ENCODE measurements around the gene DNAJC21. TPM values are rescaled to one million over a fixed set of nuclear protein-coding genes. Genes with fewer than 3 reads are reported as not detected.
A peak's percentile ranks its signal among the peaks of the same experiment; 100 is the strongest.

DNAJC21 gene
- total and polyA plus RNA-seq, 11 donors: 35.7 to 60.1 (median 48.9) TPM

DNA sequence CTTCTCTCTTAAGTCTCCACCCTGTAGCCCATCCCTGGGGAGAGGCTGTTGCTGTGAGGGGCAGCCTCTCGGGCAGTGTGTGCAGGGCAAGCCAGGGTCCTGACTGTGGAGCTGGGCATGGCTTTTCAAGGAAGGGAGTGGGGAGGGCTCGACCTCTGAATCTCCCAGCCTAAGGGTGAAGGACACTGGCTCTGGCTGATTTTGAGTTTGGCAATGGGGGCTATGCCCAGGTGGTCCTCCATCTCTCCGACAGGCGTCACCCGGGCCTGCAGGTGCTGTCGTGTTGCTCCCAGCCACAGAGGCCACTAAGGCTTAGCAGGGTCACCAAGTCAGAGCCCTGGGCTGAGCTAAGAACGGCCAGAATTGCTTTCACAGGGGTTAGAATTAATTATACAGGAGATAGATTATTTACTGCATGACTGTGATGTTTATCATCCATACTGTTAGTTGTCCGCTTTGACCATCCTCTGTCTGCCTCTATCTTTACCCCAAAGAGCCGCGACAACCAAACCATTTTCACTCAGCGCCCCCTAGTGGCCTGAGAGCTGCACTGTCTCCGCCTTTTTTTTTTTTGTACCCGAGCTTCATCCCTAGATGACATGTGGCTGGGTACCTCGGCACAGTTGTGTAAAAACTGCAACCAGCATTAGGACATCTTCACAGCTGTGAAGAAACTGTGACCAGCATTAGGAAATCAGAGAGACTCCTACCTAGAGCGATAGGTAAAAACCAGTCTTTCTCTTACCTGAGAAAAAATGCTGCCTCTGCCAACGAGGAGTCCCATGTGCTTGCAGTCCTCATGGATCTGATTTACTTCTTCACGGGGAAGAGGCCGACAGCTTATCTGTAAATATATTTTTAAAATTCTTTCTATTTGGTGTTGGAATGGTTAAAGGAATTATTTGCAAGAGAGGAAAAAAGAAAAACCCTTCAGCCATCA, 73.9 kb downstream of the DNAJC21 start:
- no peaks in the 10 kb centered on the region for H3K4me1 ChIP-seq
- TF ChIP-seq, protein P1, sequence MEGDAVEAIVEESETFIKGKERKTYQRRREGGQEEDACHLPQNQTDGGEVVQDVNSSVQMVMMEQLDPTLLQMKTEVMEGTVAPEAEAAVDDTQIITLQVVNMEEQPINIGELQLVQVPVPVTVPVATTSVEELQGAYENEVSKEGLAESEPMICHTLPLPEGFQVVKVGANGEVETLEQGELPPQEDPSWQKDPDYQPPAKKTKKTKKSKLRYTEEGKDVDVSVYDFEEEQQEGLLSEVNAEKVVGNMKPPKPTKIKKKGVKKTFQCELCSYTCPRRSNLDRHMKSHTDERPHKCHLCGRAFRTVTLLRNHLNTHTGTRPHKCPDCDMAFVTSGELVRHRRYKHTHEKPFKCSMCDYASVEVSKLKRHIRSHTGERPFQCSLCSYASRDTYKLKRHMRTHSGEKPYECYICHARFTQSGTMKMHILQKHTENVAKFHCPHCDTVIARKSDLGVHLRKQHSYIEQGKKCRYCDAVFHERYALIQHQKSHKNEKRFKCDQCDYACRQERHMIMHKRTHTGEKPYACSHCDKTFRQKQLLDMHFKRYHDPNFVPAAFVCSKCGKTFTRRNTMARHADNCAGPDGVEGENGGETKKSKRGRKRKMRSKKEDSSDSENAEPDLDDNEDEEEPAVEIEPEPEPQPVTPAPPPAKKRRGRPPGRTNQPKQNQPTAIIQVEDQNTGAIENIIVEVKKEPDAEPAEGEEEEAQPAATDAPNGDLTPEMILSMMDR (IDR thresholded peaks at IDR 0.05): peak; percentile 72 to 91 (median 82)
- no peak for TF ChIP-seq POLR2A (IDR thresholded peaks at IDR 0.05)
- intact Hi-C loops (cut with DNase I): loop anchor here in 8 of 10 donors (5.0 to 10.0 kb wide), 6 partner anchors 41 to 531 kb away; no protein-coding TSS in a partner anchor
- peaks cover 0 to 4% (median 0%) of the 10 kb centered on the region in 12 donors for H3K9me3 ChIP-seq
- ATAC-seq (peak in 3 of 4 donors; percentile 50 to 66 (median 55)), DNase-seq (peak in 4 of 5 donors; percentile 28 to 49 (median 36))
- no peak overlapping the region for H3K4me3 ChIP-seq
- H3K36me3 ChIP-seq: no peaks in the 10 kb centered on the region
- WGBS, 4 donors: 45 to 50% (median 47%) methylated on average over 18 of the region's 18 CpGs
- peaks cover 0 to 19% (median 6%) of the 10 kb centered on the region in 9 donors for H3K27me3 ChIP-seq
- H3K27ac ChIP-seq: no peak overlapping the region

DNA sequence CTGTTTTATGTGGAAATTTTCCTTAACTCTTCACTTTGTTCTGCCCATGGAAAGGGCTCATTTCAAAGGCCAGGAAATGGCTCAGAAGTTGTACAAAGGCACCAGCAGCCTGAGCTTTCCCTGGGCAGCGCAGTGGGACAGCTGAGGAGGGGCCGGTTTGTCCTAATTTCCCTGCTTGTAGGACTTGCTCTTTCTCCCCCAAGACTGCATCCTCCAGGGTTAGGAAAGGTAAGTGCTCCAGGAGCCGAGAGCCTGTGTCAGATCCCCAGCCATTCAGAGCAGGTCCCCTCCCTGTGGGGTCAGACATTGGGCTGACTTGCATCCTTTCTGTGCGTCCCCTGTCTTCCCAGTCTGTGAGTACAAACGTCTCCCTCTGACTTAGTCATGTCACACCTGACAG, 74.8 kb downstream of the DNAJC21 start:
- no peak overlapping the region for H3K27ac ChIP-seq
- peaks cover 0 to 19% (median 6%) of the 10 kb centered on the region in 9 donors for H3K27me3 ChIP-seq
- TF ChIP-seq, protein P1 (IDR thresholded peaks at IDR 0.05): no peak
- no peak for TF ChIP-seq POLR2A (IDR thresholded peaks at IDR 0.05)
- H3K36me3 ChIP-seq: no peaks in the 10 kb centered on the region
- intact Hi-C loops (cut with DNase I): loop anchor here in 8 of 10 donors (5.0 to 10.0 kb wide), 6 partner anchors 42 to 532 kb away; no protein-coding TSS in a partner anchor
- H3K9me3 ChIP-seq: peaks cover 0 to 4% (median 0%) of the 10 kb centered on the region in 12 donors
- no peaks in the 10 kb centered on the region for H3K4me1 ChIP-seq
- 62 to 75% (median 71%) methylated on average over 5 of the region's 5 CpGs for WGBS, 4 donors
- no peak overlapping the region for H3K4me3 ChIP-seq
- DNase-seq: no peak
- ATAC-seq: no peak

DNA sequence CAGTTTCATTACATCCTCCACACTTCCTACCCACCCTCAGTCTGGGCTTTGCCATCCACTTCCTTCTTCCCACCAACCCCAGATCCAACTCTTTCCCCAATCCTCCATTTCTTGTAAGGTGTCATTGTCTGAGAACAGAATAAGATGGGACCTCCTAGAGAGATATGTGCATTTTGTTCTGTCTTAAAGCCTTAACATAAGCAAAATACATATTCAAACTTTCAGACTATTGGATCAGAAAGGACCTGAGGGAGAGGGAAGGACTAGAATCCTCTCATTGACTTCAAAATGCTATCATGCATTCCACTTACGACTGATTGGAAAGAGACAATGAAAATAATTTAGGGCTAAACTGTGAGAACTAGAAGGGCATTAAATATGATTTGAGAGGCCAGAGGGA, 75.4 kb downstream of the DNAJC21 start:
- H3K27ac ChIP-seq: no peak overlapping the region
- H3K27me3 ChIP-seq: peaks cover 0 to 19% (median 6%) of the 10 kb centered on the region in 9 donors
- WGBS, 4 donors: 81 to 94% (median 86%) methylated on average over 1 of the region's 1 CpG
- DNase-seq (no peak), ATAC-seq (no peak)
- H3K9me3 ChIP-seq: peaks cover 0 to 4% (median 0%) of the 10 kb centered on the region in 12 donors
- intact Hi-C loops (cut with DNase I): loop anchor here in 8 of 10 donors (5.0 to 10.0 kb wide), 6 partner anchors 42 to 532 kb away; no protein-coding TSS in a partner anchor
- TF ChIP-seq, protein P1 (IDR thresholded peaks at IDR 0.05): no peak
- no peak for TF ChIP-seq POLR2A (IDR thresholded peaks at IDR 0.05)
- H3K36me3 ChIP-seq: no peaks in the 10 kb centered on the region
- H3K4me3 ChIP-seq: no peak overlapping the region
- H3K4me1 ChIP-seq: no peaks in the 10 kb centered on the region

Other genes starting within 250 kb of the DNAJC21 start
- gene TTC23L, start 90.4 kb upstream of the DNAJC21 start, total RNA-seq: under 1 TPM in 1 of 9 donors, not detected in 8; 0.69 TPM
- under 1 TPM in 1 of 2 donors, not detected in 1; 0.06 TPM for gene TTC23L, start 90.4 kb upstream of the DNAJC21 start, polyA plus RNA-seq
- 10 to 100 TPM; 12.8 to 29.6 (median 22.7) TPM for gene RAD1, start 14.1 kb upstream of the DNAJC21 start, total RNA-seq
- gene RAD1, start 14.1 kb upstream of the DNAJC21 start, polyA plus RNA-seq: 10 to 100 TPM; 18.7 to 23.9 TPM
- 10 to 100 TPM; 10.5 to 19.6 (median 14.5) TPM for gene BRIX1, start 13.8 kb upstream of the DNAJC21 start, total RNA-seq
- 10 to 100 TPM; 10.2 to 14.9 TPM for gene BRIX1, start 13.8 kb upstream of the DNAJC21 start, polyA plus RNA-seq
- gene AGXT2, start 118.4 kb downstream of the DNAJC21 start, total RNA-seq: not detected
- not detected for gene AGXT2, start 118.4 kb downstream of the DNAJC21 start, polyA plus RNA-seq

Data from heart left ventricle (tissue), 16 donors.